HT-29 (cell line): ENCODE measurements around the gene CTSK. TPM values are rescaled to one million over a fixed set of nuclear protein-coding genes. Genes with fewer than 3 reads are reported as not detected.
"Not testable (repeated sequence)": the region's sequence is repeated elsewhere in the genome, so short reads cannot be mapped to it uniquely, and the experiment has no call there.

Experiments used
- DNase-seq: peaks from one replicate; pipeline ENCODE4 v3.0.0-alpha.2; 2015; ENCODE audit warnings: low spot score
- total RNA-seq: library from RNA; depleted of rRNA; stranded (reverse); fragments of >200 nt; shearing (Covaris generic); gene quantifications from 2 replicates; pipeline ENCODE4 v1.2.3, GENCODE V29; 2014; rRNA removed

CTSK gene
- 0.61 and 1.5 TPM in 2 replicates for total RNA-seq

DNA sequence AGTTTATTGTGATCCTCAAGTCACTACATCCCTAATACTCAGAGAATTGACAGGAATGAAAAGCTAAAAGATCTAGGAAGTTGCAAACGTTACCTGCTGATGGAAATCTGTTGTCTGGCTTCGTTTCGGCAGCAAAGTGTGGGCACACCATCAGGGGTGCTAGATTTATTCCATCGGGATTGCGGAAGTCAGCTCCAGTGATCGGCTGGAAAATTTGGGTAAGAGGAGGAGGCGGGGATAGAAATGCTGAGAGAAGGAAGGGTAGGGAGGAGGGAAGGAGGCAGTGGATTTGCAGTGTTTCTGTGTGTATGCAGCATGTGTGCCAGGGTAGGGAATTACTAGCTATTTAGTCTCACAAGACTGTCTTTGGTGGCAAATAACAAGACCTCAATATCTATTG, at the start of gene CTSK:
Gene CTSK, minus strand, starts transcription at position 140 of the 400 bp plus-strand sequence. CDS start 1,455 bp downstream, outside the sequence.
- DNase-seq = no peak

GRCh38 chr1:150852734-150853133, 44.7 kb upstream of the CTSK start:
- DNase-seq = not testable (repeated sequence)

DNA sequence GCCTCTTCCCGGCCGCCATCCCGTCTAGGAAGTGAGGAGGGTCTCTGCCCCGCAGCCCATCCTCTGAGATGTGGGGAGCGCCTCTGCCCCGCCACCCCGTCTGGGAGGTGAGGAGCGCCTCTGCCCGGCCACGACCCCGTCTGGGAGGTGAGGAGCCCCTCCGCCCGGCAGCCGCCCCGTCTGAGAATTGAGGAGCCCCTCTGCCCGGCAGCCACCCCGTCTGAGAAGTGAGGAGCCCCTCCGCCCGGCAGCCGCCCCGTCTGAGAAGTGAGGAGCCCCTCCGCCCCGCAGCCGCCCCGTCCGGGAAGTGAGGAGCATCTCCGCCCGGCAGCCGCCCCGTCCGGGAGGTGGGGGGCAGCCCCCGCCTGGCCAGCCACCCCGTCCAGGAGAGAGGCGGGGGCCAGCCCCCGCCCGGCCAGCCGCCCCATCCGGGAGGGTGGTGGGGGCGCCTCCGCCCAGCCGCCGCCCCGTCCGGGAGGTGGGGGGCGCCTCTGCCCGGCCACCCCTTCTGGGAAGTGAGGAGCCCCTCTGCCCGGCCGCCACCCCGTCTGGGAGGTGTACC, 42.8 kb upstream of the CTSK start:
- DNase-seq = not testable (repeated sequence)

GRCh38 chr1:150846473-150847146, 38.5 kb upstream of the CTSK start:
- DNase-seq = no peak

DNA sequence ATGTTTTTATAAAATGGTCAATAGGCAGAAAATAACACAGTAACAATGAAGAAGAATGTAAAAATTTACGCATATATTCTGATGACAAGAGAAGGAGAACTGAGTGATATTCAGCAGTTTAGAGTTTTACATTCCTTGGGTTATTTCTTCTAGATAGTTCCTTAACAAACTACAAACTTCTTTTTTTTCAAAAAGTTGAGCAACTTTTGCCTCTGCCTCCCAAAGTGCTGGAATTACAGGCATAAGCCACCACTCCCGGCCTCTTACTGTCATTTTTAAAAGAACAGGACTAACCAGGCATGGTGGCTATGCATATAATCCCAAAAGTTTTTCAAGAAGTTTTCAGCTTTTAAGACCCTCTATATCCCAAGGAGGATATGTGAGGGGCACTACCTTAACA, 35.4 kb upstream of the CTSK start:
- DNase-seq = no peak

GRCh38 chr1:150842964-150843363, 34.9 kb upstream of the CTSK start:
- no peak for DNase-seq

GRCh38 chr1:150842343-150842742, 34.3 kb upstream of the CTSK start:
- no peak for DNase-seq

DNA sequence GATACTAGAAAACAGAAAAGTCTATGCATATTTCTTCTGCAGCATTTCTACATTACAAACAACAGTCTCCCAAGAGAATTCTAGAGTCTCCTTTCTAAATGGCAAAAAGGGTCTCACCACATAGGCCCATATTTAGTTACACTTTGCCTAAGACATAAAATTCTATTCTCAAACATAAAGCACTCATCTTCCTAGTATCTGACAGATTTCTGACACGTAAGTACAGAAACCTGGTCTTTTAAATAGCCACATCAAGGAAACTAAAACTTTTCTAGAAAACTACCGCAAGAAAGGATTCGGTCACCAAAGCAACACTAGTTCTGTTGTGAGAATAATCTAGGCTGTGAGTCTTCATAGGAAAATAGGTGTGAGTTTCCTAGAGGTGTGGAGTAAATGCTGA, 33.6 kb upstream of the CTSK start:
- no peak for DNase-seq

- DNase-seq = not testable (repeated sequence)
These were observed 32.8 kb upstream of the CTSK start for GRCh38 chr1:150840850-150841249.

- peak; percentile 57 for DNase-seq
These were observed 28.2 kb upstream of the CTSK start for GRCh38 chr1:150836129-150836773.

- DNase-seq = not testable (repeated sequence)
These were observed 25.9 kb upstream of the CTSK start for GRCh38 chr1:150833961-150834360.

GRCh38 chr1:150832597-150832996, 24.5 kb upstream of the CTSK start:
- no peak for DNase-seq

DNA sequence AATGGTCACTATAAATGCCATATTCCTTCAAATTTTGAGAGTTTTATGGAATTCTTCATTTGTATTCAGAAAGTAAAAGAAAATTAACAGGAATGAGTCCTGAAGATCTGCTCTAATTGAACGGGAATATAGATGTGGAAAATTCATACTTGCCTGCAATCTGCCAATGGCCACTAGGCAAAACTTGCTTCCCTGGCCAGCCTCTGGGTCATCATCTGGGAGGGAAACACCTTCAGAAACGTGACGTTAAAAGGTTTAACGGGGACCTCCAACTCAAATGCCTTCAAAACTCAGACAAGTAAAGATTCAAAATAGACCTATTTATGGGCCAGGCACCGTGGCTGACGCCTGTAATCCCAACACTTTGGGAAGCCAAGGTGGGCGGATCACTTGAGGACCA, 21.7 kb upstream of the CTSK start:
- DNase-seq = peak; percentile 15

DNA sequence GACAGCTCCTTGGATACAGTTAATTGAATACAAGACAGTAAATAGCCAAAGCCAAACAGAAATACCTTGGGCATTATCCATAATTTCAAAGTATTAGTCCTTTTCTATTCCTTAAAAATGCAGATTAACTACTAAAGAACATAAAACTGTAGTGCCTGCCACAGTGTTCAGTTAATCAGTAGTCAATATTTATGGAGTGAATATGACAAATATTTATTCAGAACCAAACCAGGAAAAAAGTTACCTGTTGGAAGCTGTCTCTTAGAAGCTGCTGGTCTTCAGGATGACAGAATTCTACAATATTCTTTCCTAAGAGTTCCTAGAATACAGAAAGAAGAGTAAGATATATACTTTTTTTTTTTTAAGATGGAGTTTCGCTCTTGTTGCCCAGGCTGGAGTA, 18.2 kb upstream of the CTSK start:
- DNase-seq = no peak

- no peak for DNase-seq
These were observed 12.9 kb upstream of the CTSK start for GRCh38 chr1:150820730-150821512.

DNA sequence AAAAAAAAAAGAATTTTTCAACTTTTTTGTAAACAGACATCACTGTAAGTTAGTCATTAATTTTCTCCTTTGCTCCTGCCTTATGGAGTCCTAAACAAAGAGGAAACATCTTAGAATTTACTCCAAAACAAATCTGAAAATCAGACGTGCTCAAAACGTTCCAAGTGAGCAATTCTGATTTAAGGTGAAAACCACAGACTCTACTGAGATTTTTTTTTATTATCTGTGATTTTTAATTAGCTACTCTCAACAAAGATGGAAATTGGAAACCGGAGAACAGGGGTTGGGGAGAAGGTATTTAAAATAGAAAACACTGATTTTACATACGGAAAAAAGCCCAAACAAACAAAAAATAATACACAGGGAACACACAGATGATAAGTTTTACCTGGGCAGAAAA, 7.8 kb upstream of the CTSK start:
- no peak for DNase-seq

DNA sequence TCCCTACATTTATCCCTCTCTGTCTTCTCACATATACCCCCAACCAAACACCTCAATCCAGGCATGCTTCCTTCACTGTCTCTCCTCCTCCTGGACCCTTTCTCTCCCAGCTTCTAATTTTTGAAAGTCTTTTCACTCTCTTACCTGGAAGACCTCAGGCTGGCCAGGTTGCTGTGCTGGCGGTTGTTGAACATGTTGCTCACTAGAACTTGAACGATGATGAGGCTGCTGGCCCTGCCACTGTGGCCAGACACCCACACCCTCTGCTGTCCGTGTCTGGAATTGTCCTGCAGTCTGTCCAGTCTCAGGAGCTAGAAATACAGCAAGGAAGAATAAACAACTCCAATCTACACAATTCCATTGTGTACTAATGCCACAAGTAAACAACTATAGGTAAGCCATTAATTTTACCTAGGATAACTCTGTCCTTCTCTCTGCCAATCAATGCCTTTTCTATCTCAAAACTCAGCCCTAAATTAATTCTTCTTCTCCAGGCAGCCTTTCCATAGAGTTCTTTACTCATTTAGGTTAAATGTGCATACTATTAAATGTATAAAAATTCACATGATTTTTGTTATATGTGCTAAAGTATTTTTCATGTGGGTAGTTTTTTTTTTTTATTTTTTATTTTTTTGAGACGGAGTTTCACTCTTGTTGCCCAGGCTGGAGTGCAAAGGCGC, 5.1 kb upstream of the CTSK start:
- peak; percentile 84 for DNase-seq

- DNase-seq = no peak
These were observed 3.0 kb upstream of the CTSK start for GRCh38 chr1:150810958-150811659.

DNA sequence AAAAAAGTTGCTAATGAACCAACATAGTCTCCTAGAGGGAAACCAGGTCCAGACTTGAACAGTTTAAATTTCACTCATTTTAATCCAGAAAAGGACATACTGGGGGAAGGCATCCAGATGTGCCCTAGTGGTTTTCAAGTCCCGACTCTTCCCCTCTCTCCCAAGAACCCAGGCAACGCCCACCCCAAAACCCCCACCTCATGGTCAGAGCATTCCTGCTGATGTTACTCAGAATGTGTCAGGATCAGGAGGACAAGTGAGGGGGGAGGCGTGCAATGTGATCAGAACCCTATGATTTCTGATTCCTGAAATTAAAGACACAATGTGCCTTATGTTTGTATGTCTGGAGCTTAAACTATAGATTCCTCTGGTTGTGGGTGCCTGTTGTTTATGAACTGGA, 1.6 kb upstream of the CTSK start:
- no peak for DNase-seq

DNA sequence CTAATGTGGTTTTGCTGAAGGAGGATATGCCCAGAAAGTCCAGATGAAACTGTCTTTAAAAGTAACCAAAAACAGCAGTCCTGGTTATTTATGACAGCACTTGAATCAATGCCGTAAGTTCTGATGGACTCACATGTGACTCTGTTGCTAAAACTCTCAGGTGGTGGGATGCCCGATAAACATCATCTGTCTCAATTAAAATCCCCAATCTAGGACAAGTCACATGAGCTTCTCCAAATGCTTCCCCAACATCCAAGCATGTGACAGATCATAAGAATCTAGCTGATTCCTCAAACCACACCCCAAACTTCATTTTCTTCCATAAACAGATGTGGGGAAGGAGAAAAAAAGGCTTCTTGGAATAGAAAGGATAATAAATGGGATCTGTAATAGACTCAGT, 786 bp upstream of the CTSK start:
- DNase-seq = no peak
